GM23338 (cell line): ENCODE results near the gene PELI3. TPM values are rescaled to one million over a fixed set of nuclear protein-coding genes. Genes with fewer than 3 reads are reported as not detected.

Source experiments
- ATAC-seq: fragments of 200-7000 bp; cut with Tn5 transposase; 3 replicates; pipeline ENCODE4 v1.9.1; 2020
- DNase-seq: peaks from one replicate; pipeline ENCODE4 v3.0.0-alpha.2; 2015; ENCODE audit warnings: low spot score
- H2AFZ ChIP-seq: fragments of 200-600 bp; sonication (generic); 2 replicates; pipeline ENCODE4 v1.8.0; 2016; ENCODE audit warnings: antibody characterized with exemption, mild to moderate bottlenecking, moderate library complexity
- H3F3A ChIP-seq: fragments of 200-600 bp; sonication (generic); replicated peaks from 2 replicates; pipeline ENCODE4 v1.8.0; 2017; ENCODE audit warnings: antibody characterized with exemption, mixed run types, low read depth
- H3K27ac ChIP-seq: fragments of 200-600 bp; sonication (generic); 2 replicates; pipeline ENCODE4 v1.6.1; 2016; ENCODE audit warnings: low read depth
- H3K27me3 ChIP-seq: fragments of 200-600 bp; sonication (generic); 2 replicates; pipeline ENCODE4 v1.8.0; 2016; ENCODE audit warnings: mild to moderate bottlenecking, mixed run types, moderate library complexity; ENCODE audit not compliant: insufficient read depth
- H3K36me3 ChIP-seq: fragments of 200-600 bp; sonication (generic); 2 replicates; pipeline ENCODE4 v1.8.0; 2016; ENCODE audit warnings: mild to moderate bottlenecking; ENCODE audit not compliant: insufficient read depth
- H3K4me1 ChIP-seq: fragments of 200-600 bp; sonication (generic); 2 replicates; pipeline ENCODE4 v1.8.0; 2016; ENCODE audit warnings: mild to moderate bottlenecking, moderate library complexity; ENCODE audit not compliant: insufficient read depth
- H3K4me2 ChIP-seq: fragments of 200-600 bp; sonication (generic); 2 replicates; pipeline ENCODE4 v1.7.1; 2017; ENCODE audit warnings: mixed run types
- H3K4me3 ChIP-seq: fragments of 200-600 bp; sonication (generic); 2 replicates; pipeline ENCODE4 v1.6.1; 2016; ENCODE audit warnings: mixed run types
- H3K79me2 ChIP-seq: fragments of 200-600 bp; sonication (generic); replicated peaks from 2 replicates; pipeline ENCODE4 v1.8.0; 2017; ENCODE audit warnings: mild to moderate bottlenecking; ENCODE audit not compliant: insufficient read depth
- H3K9me2 ChIP-seq: fragments of 200-600 bp; sonication (generic); 2 replicates; pipeline ENCODE4 v1.8.0; 2017; ENCODE audit not compliant: insufficient read depth
- H4K20me1 ChIP-seq: fragments of 200-600 bp; sonication (generic); replicated peaks from 2 replicates; pipeline ENCODE4 v1.8.0; 2017; ENCODE audit warnings: mild to moderate bottlenecking; ENCODE audit not compliant: insufficient read depth
- H3K27ac Mint-ChIP-seq: 2 replicates; pipeline ENCODE4 v1.8.0; 2020; ENCODE audit warnings: inconsistent platforms, mild to moderate bottlenecking, moderate library complexity, mixed read lengths
- H3K27me3 Mint-ChIP-seq: 3 replicates; pipeline ENCODE4 v1.8.0; 2022; ENCODE audit warnings: low read depth, mild to moderate bottlenecking, moderate library complexity, mixed read lengths, inconsistent platforms; ENCODE audit not compliant: insufficient read depth, poor library complexity
- H3K36me3 Mint-ChIP-seq: 3 replicates; pipeline ENCODE4 v1.8.0; 2021; ENCODE audit warnings: low read depth, mild to moderate bottlenecking, inconsistent platforms, moderate library complexity, mixed read lengths
- H3K4me1 Mint-ChIP-seq: 3 replicates; pipeline ENCODE4 v1.8.0; 2020; ENCODE audit warnings: mild to moderate bottlenecking, inconsistent platforms, mixed read lengths
- H3K4me3 Mint-ChIP-seq: 3 replicates; pipeline ENCODE4 v1.8.0; 2021; ENCODE audit warnings: moderate library complexity, mild to moderate bottlenecking, inconsistent platforms, mixed read lengths
- H3K9me3 Mint-ChIP-seq: 3 replicates; pipeline ENCODE4 v1.8.0; 2020; ENCODE audit warnings: moderate library complexity, mild to moderate bottlenecking, inconsistent platforms, mixed read lengths
- CREB1 ChIP-seq: fragments of 250-450 bp; sonication (Bioruptor Pico); IDR thresholded peaks from 2 replicates; pipeline ENCODE4 v1.5.0; 2020; ENCODE audit warnings: low read depth, mild to moderate bottlenecking, moderate library complexity
- ETS1 ChIP-seq: IDR thresholded peaks from 2 replicates; pipeline ENCODE4 v1.6.1; 2016; ENCODE audit warnings: antibody characterized with exemption
- EZH2 ChIP-seq: fragments of 200-600 bp; sonication (generic); IDR thresholded peaks from one replicate; pipeline ENCODE4 v1.8.0; 2017; ENCODE audit warnings: antibody characterized with exemption, mild to moderate bottlenecking, low read depth; ENCODE audit not compliant: unreplicated experiment
- EZH2phosphoT487 ChIP-seq: fragments of 200-600 bp; sonication (generic); IDR thresholded peaks from one replicate; pipeline ENCODE4 v1.8.1; 2018; ENCODE audit warnings: antibody characterized with exemption; ENCODE audit not compliant: unreplicated experiment
- JUNB ChIP-seq: IDR thresholded peaks from one replicate; pipeline ENCODE4 v1.6.1; 2016; ENCODE audit warnings: antibody characterized with exemption; ENCODE audit not compliant: unreplicated experiment
- NANOG ChIP-seq: IDR thresholded peaks from 2 replicates; pipeline ENCODE4 v1.6.1; 2016; ENCODE audit warnings: antibody characterized with exemption, borderline replicate concordance
- POLR2AphosphoS5 ChIP-seq: IDR thresholded peaks from 2 replicates; pipeline ENCODE4 v1.6.1; 2016; ENCODE audit warnings: antibody characterized with exemption, low read depth
- STAT1 ChIP-seq: IDR thresholded peaks from one replicate; pipeline ENCODE4 v1.6.1; 2016; ENCODE audit warnings: antibody characterized with exemption; ENCODE audit not compliant: unreplicated experiment
- ZNF114 ChIP-seq: fragments of 250-450 bp; sonication (Bioruptor Pico); IDR thresholded peaks from 2 replicates; pipeline ENCODE4 v1.5.0; 2020; ENCODE audit warnings: mild to moderate bottlenecking, moderate library complexity
- ZNF331 ChIP-seq: fragments of 250-450 bp; sonication (Bioruptor Pico); IDR thresholded peaks from 2 replicates; pipeline ENCODE4 v1.5.0; 2020; ENCODE audit warnings: low read depth, mild to moderate bottlenecking, moderate library complexity
- ZNF462 ChIP-seq: fragments of 250-450 bp; sonication (Bioruptor Pico); IDR thresholded peaks from 2 replicates; pipeline ENCODE4 v1.5.0; 2020; ENCODE audit warnings: mild to moderate bottlenecking, moderate library complexity
- polyA plus RNA-seq: library from polyadenylated mRNA; unstranded; fragments of >200 nt; fragmentation: Nextera tagmentation; extraction: Ambion mirVana; gene quantifications from 2 replicates; pipeline ENCODE4 v1.2.1, GENCODE V29; 2016
- total RNA-seq: library from RNA; depleted of rRNA; stranded (reverse); fragments of >200 nt; shearing (Covaris generic); gene quantifications from 2 replicates; pipeline ENCODE4 v1.2.3, GENCODE V29; 2014
- TF ChIP-seq, protein P1 (sequence below): IDR thresholded peaks from one replicate; pipeline ENCODE4 v1.6.1; 2018; ENCODE audit warnings: antibody characterized with exemption; ENCODE audit not compliant: unreplicated experiment
- TF ChIP-seq, protein P2 (sequence below), 2 experiments: fragments of 200-600 bp in 1 of 2; sonication (generic) in 1 of 2; conservative IDR thresholded peaks; 2 replicates each; pipeline versions ENCODE4 v1.5.1 to v1.6.1; 2016 to 2017; ENCODE audit warnings: antibody characterized with exemption in 2 of 2, low read depth in 2 of 2, mild to moderate bottlenecking in 2 of 2, moderate library complexity in 1 of 2

Gene PELI3
- total and polyA plus RNA-seq, 2 experiments from 2014 or later, result 2.8 to 9.1 TPM

DNA sequence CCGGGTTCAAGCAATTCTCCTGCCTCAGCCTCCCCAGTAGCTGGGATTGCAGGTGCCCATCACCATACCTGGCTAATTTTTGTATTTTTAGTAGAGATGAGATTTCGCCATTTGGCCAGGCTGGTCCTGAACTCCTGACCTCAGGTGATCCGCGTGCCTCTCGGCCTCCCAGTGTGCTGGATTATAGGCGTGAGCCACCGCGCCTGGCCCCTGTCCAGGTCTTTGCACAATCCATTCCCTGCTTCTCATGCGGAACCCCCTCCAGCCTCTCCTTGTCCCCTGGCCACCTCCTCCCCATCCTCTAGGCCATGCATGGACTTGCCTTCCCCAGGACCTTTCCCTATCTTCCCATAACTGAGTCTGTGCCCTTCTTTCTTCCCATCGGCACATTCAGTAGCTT lies 22.3 kb downstream of the PELI3 start (continued):
- no peak for TF ChIP-seq JUNB

- 0 out of 2 replicates have a peak, but pooled peaks cover 6% of the 10 kb centered on the region for H3F3A ChIP-seq
- H3K79me2 ChIP-seq, result no peaks in the 10 kb centered on the region
- ATAC-seq (no peak), DNase-seq (no peak)
- H3K9me2 ChIP-seq, result no peaks in the 10 kb centered on the region
- Mint-ChIP-seq H3K36me3 (peaks cover 35% of the 10 kb centered on the region), H3K4me3 (no peak overlapping the region), H3K9me3 (no peaks in the 10 kb centered on the region), H3K4me1 (peaks cover 6% of the 10 kb centered on the region), H3K27me3 (peaks cover 12% of the 10 kb centered on the region), H3K27ac (no peak overlapping the region)
- H3K36me3 ChIP-seq, result no peaks in the 10 kb centered on the region
- no peaks in the 10 kb centered on the region for H3K27me3 ChIP-seq
- H4K20me1 ChIP-seq, result no peaks in the 10 kb centered on the region
- no peak overlapping the region for H3K27ac ChIP-seq
- peaks cover 5% of the 10 kb centered on the region for H3K4me1 ChIP-seq
- TF ChIP-seq JUNB (no peak), ZNF462 (CRISPR knock-in tag) (no peak), ZNF114 (CRISPR knock-in tag) (no peak), POLR2AphosphoS5 (no peak), NANOG (no peak), STAT1 (no peak), ETS1 (no peak), EZH2phosphoT487 (no peak), EZH2 (no peak), CREB1 (no peak), ZNF331 (CRISPR knock-in tag) (no peak)
- TF ChIP-seq, protein P1, sequence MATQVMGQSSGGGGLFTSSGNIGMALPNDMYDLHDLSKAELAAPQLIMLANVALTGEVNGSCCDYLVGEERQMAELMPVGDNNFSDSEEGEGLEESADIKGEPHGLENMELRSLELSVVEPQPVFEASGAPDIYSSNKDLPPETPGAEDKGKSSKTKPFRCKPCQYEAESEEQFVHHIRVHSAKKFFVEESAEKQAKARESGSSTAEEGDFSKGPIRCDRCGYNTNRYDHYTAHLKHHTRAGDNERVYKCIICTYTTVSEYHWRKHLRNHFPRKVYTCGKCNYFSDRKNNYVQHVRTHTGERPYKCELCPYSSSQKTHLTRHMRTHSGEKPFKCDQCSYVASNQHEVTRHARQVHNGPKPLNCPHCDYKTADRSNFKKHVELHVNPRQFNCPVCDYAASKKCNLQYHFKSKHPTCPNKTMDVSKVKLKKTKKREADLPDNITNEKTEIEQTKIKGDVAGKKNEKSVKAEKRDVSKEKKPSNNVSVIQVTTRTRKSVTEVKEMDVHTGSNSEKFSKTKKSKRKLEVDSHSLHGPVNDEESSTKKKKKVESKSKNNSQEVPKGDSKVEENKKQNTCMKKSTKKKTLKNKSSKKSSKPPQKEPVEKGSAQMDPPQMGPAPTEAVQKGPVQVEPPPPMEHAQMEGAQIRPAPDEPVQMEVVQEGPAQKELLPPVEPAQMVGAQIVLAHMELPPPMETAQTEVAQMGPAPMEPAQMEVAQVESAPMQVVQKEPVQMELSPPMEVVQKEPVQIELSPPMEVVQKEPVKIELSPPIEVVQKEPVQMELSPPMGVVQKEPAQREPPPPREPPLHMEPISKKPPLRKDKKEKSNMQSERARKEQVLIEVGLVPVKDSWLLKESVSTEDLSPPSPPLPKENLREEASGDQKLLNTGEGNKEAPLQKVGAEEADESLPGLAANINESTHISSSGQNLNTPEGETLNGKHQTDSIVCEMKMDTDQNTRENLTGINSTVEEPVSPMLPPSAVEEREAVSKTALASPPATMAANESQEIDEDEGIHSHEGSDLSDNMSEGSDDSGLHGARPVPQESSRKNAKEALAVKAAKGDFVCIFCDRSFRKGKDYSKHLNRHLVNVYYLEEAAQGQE, result no peak
- TF ChIP-seq, protein P2, sequence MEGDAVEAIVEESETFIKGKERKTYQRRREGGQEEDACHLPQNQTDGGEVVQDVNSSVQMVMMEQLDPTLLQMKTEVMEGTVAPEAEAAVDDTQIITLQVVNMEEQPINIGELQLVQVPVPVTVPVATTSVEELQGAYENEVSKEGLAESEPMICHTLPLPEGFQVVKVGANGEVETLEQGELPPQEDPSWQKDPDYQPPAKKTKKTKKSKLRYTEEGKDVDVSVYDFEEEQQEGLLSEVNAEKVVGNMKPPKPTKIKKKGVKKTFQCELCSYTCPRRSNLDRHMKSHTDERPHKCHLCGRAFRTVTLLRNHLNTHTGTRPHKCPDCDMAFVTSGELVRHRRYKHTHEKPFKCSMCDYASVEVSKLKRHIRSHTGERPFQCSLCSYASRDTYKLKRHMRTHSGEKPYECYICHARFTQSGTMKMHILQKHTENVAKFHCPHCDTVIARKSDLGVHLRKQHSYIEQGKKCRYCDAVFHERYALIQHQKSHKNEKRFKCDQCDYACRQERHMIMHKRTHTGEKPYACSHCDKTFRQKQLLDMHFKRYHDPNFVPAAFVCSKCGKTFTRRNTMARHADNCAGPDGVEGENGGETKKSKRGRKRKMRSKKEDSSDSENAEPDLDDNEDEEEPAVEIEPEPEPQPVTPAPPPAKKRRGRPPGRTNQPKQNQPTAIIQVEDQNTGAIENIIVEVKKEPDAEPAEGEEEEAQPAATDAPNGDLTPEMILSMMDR (conservative IDR thresholded peaks at IDR 0.05; ENCODE audit: low read depth in 2 of 2), result no peak
- H2AFZ ChIP-seq, result no peak overlapping the region
- H3K4me3 ChIP-seq, result no peak overlapping the region
- H3K4me2 ChIP-seq, result no peak overlapping the region
Observed at GRCh38 chr11:66489636-66490035, 22.9 kb downstream of the PELI3 start.
